LHCN-M2 (cell line): ENCODE measurements around the gene PKM. TPM values are rescaled to one million over a fixed set of nuclear protein-coding genes. Genes with fewer than 3 reads are reported as not detected.

Experiments used
- DNase-seq: peaks from one replicate; pipeline ENCODE4 v3.0.0-alpha.2; 2012; ENCODE audit warnings: low read depth
- polyA plus RNA-seq: library from polyadenylated mRNA; unstranded; fragments of >200 nt; gene quantifications from one replicate; pipeline ENCODE4 v1.2.1, GENCODE V29; 2012; ENCODE audit warnings: missing spikeins
- total RNA-seq: library from RNA; depleted of rRNA; stranded (reverse); fragments of >200 nt; gene quantifications from 2 replicates; pipeline ENCODE4 v1.2.3, GENCODE V29; 2014; rRNA removed

Gene PKM
- total RNA-seq, result 3,615 and 3,840 TPM in 2 replicates
- polyA plus RNA-seq, result 5,515 TPM

DNA sequence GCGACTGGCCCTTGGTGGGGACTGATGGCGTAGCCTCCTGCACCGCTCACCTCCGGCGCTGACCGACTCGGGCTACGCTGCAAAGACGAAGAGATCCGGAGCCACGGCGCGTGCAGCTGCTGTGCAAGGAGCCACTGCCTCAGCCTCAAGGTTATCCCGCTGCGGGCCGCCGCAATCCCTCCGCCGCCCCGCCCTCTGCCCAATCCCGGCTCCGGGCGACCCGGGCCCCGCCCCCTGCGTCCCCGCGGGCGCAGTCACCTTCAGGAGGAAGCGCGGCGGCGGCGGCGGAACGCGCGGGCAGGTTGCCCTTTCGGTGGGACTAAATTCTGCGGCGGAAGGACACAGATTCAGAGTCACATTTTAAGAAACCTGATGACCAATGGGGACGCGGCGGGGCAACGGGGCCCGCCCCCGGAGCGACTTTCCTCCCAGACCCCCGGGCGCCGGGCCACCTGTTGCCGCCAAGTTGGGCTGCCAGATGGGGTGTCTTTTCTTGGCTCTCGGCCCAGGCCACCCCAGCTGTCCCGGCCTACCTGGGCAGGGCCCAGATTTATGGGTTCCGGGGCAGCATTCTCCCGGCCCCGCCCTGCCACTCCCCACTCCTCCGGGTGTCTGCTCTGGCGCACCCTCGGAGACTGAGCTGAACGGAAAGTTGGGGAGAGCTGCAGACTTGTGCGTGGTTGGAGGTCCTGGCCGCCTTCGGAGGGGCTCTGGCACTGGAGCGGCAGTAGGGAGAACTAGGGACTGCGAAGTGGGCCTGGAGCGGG, at the start of gene PKM:
PKM (minus strand) TSS at position 125 of the 767 bp plus-strand sequence. CDS start 12,093 bp downstream, outside the sequence.
- DNase-seq, result peak; percentile 99

DNA sequence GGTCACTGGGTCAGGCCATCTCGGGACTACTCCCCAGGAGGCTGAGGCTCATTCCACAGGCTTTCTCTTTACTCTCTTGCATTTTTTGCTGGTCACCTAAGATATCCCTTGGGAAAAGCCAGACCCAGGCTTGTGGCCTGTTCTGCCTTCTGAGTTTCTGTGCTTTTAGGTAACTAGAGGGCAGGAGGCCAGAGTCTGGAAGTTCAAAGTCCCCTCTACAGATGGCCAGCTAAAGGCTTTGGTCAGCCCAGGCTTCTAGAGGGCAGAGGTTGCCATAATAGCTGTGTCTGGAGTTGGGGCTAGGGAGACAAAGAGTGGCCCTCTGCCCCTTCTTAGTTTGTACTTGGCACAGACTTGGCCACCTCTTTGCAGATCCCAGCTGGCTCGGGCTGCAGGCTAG, 49.8 kb upstream of the PKM start:
- DNase-seq, result no peak

DNA sequence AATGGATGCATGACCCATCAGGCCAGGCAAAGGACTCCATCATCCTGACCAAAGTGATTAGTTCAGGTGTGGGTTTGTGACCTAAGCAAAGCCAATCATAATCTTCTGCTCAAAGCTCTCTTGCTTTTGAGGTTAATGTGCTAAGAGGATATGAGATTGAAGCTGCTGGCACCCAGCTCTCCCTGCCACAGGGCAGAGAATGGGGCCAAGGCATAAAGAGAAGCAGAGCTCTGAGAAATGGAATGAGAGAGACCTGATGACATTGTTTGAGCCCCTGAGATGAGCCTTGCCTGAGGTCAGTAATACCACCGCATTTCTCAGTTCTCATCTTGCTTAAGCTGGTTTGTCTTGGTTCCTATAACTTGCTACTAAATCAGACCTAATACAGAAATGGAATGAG, 47.7 kb upstream of the PKM start:
- DNase-seq, result no peak

DNA sequence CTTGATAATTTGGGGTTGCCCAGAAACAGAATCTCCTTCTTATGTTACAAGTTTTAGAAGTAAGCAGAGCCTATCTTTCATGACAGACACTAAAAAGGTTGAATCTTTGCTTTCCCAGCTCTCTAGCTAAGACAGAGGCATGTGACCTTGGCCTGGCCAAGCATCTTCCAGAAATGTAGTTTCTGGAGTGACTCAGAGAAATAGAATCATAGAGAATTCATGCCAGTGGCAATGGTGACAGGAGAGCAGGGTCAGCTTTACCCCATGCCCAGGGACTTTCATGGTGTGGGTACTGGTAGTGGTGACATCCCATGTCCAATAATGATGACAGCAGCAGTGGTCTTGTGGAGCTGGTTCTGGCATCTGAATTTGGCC, 45.3 kb upstream of the PKM start:
- peak; percentile 22 for DNase-seq

DNA sequence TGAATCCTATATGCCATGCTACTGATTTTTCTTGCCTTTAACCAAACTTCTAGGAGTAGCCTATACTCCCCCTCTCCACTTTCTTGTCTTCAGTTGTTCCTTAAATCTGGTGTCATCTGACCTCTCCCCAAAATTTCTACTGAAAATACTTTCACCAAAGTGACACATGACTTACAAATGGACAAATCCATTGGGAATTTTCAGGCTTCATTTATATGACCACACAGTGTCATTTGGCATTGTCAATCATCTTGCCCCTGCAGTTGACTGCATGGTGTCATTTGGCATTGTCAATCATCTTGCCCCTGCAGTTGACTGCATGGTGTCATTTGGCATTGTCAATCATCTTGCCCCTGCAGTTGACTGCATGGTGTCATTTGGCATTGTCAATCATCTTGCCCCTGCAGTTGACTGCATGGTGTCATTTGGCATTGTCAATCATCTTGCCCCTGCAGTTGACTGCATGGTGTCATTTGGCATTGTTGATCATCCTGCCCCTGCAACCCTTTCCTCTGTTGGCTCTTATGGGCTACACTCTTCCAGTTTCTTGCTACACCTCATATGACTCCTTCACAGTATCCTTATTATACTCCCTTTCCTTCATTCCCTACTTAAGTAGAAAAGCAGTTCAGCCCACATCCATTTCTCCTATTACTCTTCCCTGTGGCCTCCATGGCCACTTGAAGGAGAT, 44.8 kb upstream of the PKM start:
- peak; percentile 64 for DNase-seq

DNA sequence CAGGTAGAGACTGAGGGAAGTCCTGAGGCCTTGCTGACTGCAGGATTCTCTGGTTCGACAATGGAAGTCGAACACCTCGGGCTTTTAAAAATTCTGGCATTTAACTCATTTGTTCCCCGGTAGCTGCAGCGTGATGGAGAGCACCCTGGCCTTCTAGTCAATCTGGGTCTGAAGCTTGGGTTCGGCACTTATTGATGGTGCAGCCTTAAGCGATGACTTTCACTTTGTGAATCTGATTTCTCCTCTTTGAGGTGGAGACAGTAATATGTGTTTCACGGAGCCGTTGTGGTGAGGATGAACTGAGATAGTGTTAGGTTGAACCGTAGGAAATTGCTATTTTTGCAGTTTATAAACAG, 42.0 kb upstream of the PKM start:
- DNase-seq, result no peak

DNA sequence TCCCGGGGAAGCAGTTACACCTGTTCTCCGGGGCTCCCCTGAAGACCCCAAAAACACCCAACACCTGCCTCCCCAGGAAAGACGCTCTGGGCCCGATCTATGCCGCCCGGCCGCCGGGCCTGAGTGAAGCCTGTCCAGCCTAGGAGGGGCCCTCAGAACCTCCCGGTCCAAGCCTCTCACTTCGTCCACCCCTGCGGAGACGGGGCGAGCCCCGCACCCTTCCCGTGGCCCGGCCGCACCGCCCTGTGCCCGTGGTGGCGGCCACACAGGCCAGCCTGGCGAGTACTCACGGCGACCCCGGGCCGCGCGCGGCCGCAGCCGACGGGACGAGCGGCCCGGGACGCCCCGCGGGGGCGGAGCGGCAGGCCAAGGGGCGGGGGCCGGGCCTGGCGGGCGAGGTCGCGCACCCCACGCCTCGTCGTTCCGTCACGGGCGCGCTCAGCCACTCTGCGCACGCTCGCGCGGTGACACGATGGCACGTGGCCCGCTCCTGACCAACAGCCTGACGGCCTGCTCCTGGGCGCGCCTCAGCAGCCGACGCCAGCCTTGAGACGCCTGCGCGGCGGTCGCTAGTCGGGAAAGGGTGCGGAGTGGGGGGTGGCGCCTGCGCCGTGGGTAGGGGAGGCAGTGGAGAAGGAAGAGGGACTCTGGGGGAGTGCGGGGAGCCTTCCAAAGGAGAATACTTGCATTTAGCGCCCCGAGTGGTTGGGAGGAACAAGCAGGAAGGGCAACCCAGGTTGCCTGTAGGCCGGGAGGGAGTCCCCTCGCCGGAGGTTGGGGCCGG, 41.4 kb upstream of the PKM start, which contains the start of gene PARP6:
PARP6 (minus strand) TSS at position 342 of the 784 bp plus-strand sequence. CDS start 5,077 bp downstream, outside the sequence.
- DNase-seq, result peak; percentile 98

DNA sequence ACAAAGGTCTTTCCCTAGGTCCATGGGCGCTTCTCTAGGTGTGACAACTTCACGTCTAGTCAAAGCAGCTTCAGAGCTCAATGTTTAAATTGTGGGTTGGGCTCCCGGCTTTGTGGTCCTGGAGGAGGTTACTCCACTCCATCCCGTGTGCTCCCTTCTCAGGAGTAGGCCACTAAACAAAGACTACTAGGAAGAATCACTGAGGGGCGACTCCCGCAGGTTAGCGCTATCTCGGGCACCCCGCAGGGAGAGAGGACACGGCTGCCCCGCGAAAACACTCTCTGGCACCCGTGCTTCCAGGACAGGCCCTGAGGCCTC, 40.9 kb upstream of the PKM start:
- DNase-seq, result peak; percentile 16

DNA sequence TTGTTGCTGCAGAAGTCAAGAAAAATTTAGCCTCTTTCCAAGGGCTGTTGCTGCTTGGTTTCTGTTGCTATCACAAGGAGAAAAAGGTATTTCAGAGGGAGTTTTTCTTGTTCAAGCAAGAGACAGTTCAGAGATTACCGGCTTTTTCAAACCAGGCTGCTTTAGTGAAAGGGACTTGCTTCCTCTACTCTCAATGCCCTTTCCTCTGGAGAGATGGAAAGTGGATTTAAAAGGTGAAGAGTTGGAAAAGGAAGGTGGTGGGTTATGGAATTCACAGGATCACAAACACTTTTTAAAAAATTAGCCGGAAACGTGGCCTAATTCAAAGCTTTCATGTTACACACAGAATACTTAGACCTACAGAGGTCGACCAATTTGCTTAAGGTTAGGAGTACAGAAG, 40.2 kb upstream of the PKM start:
- DNase-seq, result no peak

DNA sequence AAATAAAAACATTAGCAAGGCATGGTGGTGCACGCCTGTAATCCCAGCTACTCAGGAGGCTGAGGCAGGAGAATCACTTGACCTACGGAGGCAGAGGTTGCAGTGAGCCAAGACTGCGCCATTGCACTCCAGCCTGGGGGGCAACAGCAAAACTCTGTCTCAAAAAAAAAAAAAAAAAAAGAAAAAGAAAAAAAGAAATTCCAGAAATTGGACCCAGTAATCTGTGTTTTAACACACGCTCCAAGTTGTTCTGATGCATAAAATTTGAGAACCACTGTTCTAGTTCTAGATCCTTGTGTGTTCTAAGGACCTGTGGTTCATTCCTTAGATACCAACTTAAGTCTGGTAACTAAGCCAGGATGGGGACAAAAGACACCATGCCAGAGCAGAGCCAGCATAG, 38.7 kb upstream of the PKM start:
- DNase-seq, result no peak

DNA sequence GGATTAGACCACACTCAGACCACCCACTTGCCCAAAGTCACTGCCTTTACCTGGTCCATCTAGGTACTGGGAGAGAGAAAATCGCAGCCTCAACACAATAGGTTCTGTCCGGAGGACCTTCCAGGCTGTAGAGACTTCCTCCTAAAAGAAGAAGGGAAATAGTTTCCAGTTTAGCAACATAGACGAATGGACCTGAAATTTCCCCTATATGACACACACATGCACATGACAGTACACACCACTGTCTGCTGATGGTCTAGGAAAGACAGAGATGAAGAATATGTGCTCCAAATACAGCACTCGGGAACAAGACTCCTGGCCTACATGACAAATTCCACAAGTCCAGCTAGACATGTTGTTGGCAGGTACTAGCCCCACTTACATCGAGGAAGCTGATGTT, 34.0 kb upstream of the PKM start:
- DNase-seq, result no peak

DNA sequence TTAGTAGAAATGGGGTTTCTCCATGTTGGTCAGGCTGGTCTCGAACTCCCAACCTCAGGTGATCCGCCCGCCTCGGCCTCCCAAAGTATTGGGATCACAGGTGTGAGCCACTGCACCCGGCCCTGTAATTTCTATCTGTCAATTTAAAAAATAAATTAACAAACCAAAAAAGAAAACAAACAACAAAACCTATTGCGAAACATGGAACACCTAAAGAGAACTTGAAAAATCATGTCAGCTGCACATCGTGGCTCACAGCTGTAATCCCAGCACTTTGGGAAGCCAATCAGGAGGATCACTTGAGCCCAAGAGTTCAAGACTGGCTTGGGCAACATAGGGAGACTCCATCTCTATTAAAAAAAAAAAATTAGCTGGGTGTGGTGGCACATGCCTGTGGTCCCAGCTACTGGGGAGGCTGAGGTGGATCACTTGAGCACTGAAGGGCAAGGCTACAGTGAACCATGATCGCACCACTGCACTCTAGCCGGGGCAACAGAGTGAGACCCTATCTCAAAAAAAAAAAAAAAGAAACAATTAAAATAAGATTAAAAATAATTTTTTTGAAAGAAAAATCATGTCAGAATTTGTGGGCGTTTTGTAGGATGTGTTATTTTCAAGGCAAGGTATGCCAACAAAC, 21.8 kb upstream of the PKM start:
- no peak for DNase-seq

DNA sequence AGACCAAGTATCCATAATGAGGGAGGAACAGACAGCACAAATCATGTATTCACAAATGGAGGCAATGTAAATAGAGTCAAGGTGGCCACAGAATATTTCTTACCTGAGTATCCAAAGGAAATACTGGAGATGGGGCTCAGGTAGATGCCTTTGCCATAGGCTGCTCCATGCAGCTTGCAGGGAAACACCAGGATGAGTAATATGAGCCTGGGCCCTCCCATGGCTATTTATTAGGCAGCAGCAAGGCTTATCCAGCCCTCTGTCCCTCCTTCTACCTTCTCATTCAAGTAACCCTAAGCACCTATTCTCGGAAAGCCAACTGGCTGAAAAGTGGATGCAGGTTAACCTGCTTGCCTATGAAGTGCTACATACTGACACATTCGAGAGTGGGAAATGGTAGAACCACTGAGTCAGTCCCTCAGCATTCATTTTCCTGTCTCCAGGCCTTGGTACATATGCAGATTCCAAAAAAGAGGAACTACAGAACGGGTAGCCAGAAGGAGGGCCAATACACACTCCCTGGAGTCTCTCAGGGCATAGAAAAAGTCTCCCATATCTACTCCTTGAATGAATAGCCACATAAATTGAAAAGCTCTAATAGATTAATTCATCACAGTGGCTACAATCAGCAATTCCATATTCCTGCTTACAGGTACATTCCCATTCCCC, 18.3 kb upstream of the PKM start:
- DNase-seq, result no peak

DNA sequence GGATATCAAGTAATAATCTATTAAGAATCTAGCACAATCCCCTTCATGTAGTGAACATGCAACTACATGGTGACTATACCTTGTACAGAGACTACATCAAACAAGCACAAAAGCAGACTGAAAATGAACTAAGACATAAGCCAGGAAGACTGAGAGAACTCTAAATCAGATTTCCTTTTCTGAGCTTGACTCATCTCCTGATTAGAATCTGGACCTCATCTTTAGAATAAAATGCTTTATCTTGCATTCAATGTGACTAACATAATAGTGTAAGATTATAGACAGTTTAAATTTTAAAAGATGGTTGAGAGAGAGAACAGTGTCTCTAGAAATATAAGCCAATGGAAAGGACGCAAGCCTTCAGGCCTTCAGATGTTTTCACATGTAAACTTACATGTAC, 17.5 kb upstream of the PKM start:
- DNase-seq, result no peak

DNA sequence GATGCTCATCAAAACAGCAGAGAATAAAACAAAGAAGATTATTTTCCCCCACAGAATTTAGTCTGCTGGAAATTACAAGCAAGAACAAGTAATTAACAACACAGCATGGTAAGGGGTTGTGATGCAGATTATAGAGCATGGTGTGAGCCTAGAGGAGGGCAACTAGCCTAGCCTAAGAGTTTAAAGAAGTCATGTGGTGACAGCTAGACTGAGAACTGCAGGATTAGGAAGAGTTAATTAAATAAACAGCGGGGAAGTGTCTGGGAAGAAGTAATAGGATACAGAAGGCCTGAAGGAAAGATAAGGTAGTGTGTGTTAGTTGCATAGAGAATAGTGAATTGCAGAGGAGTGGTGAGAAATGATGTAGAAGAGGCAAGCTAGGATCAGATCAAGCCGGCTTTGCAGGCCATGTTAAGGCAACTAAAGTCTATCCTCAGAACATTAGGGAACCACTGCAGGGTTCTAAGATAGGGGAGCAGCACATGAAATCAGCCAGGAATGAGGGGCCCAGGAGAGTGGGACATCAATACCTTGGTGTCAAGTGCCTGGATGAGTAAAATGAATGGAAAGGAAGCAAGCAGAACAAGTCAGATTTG, 11.9 kb upstream of the PKM start:
- no peak for DNase-seq

DNA sequence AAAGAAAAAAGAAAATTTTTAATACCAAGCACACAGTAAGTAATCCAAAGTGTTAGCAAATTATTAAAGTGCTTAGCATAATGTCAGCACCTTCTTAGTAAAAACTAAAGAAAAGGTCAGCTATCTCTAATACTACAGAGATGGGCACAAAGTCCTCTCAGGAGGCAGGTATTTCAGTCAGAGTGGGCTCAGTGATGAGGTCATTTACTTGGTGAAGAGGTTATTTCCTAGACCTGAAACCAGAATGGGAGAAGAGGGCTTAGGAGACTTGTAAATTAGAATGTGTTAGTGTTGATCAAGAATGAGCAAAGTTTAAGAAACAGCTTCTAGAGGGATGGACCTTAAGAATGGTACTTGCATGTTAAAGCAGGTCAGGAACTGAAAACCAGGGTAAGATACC, 8.7 kb upstream of the PKM start:
- no peak for DNase-seq

DNA sequence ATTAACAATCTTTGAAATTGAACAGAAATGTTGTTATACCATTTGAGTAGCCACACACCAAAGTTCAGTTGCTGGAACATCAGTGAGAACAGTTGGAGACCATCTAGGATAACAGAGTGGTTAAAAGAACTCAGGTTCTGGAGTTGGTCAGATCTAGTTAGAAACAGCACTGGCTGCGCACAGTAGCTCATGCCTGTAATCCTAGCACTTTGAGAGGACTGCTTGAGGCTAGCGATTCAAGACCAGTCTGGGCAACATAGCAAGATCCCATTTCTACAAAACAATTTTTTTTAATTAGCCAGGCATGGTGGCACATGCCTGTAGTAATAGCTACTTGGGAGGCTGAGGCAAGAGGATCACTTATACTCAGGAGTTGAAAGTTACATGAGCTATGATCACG, 7.6 kb upstream of the PKM start:
- DNase-seq, result no peak

DNA sequence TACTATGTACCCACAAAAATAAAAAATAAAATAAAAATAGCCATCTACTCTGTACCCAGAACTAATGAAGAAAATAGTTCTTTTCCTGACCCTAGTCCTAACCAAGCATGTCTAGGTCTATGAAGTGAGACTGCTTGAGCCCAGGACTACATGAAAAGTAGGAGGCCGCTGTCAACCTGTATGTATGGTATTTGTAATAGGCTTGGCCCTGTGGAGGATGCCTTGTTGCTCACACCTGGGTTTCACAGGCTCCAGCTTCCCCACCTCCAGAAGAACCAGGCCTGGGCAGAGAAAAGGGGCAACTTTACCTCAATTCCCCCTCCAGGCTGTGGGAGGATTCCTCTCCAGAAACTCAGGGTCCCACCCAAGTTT, 6.8 kb upstream of the PKM start:
- DNase-seq, result no peak

DNA sequence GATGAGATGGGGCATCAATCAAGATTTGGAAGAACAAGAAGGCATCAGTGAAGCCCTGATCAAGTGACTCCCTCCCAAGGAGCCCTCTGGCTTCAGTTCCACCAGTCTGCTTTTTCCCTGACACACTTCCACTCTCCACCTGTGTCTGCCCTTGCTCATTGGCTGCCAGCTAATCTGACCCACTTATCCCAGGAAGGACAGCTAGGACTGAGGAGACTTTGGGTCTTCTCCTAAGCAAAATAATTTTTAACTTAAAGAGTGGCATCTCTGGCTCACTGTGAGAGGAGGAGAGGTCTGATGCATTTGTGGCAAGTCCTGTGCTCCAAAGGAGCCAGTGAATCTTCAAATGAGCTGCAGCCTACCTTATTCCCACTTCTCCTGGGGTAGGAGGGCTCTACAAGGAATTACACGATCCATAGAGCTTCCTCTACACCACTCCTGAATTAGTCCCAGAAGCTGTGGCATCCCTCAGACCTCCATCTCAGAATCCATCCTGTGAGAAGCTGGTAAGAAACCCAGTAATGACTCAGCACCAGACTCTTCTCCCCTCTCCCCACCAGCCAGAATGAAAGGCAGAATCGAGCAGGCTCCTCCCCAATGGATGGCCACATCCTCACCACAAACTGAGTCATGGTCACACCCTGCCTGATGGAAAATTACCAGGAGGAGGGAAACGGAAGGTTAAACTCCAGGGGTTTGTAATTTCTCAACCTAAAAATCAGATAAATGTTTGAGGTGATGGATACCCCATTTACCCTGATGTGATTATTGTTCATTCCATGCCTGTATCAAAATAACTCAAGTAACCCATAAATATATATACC, 6.3 kb upstream of the PKM start:
- DNase-seq, result peak; percentile 98

DNA sequence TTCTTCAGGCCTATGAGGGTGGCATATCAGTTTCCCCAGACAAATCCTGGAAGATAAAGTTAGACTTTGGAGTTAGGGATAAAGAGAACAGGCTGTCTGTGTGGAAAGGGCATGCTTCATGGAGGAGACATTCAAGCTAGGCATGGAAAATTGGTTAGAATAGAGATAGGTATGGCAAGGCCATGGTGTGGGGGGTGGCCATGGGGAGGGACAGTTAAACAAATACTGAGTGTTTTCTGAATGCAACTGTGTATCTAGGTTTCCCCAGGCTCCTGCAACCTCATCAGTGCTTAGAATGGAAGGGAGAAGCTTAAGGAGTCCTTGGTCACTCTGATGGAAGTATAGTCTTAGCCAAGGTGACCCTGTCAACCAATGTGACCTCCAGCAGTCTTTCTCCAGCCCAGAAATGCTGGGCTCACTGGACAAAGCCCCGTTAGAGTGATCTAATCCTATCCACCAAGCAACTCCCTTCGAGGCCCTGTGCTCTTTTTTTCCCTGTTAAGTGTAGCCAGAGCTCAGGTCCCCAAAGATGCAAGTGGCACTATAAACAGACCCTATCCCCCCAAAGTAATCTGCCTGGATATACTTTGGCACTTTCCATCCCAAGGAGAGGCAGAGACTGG, 5.5 kb upstream of the PKM start:
- DNase-seq, result no peak
